Stimulated activated CD4-positive, alpha-beta T cell treated with anti-CD3 and anti-CD28 coated beads, TNF-alpha, amount 100 ng/mL, for 1 hour (primary cell): Measurements from ENCODE around the gene FBXO44.
A peak's percentile ranks its signal among the peaks of the same experiment; 100 is the strongest.
"Not testable (repeated sequence)": the region's sequence is repeated elsewhere in the genome, so short reads cannot be mapped to it uniquely, and the experiment has no call there.

ENCODE experiments used
- DNase-seq, 3 donors: peaks; one replicate each; pipeline ENCODE4 v3.0.0-alpha.2; 2020; ENCODE audit warnings: low read depth in 3 of 3, low spot score in 1 of 3

Gene FBXO44, protein sequence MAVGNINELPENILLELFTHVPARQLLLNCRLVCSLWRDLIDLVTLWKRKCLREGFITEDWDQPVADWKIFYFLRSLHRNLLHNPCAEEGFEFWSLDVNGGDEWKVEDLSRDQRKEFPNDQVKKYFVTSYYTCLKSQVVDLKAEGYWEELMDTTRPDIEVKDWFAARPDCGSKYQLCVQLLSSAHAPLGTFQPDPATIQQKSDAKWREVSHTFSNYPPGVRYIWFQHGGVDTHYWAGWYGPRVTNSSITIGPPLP

DNA sequence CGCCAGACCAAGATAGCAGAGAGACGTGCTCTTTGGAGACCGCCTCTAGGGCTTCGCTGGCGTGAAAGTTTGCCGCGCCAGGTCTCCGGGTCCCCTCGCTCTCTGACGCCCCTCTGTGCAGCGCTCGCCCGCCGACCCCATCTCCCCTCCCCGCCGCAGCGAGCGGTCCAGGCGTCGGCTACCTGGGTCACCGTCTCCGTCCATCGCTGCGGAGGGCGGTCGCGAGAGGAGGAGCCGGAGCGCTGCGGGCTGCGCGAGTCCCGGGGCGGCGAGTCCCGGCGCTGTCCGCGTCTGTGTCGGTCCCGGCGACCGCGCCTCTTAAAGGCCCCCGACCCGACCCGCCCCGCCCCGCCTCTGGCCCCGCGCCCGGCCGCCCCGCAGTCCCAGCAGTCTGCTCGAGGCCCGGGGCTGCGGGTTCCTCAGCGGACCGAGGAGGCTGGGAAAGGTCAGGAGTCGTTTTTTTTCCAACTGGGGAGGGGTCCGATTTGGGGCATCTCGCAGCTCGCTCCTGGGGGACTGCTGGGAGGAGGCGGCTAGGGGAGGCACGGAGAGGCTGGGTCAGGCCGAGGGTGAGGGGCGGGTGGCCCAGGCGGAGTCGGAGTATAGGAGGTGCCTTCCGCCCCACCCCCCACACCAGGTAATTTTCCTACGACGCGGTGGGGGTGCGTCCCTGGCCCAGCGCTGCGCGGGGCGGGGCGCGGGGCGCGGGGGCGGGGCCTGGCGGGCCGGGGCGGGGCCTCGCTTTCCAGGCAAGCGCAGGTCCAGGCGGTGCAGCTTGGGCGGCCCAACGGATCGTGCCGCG, at the start of gene FBXO44, which contains the start of gene FBXO2:
FBXO44 (plus strand) TSS at position 741 of the 802 bp plus-strand sequence. CDS start 959 bp downstream, outside the sequence.
FBXO2 (minus strand) TSS at position 293 of the 802 bp plus-strand sequence; CDS start at position 204, 89 bp downstream.
- peak; percentile 52 to 63 (median 56) for DNase-seq

DNA sequence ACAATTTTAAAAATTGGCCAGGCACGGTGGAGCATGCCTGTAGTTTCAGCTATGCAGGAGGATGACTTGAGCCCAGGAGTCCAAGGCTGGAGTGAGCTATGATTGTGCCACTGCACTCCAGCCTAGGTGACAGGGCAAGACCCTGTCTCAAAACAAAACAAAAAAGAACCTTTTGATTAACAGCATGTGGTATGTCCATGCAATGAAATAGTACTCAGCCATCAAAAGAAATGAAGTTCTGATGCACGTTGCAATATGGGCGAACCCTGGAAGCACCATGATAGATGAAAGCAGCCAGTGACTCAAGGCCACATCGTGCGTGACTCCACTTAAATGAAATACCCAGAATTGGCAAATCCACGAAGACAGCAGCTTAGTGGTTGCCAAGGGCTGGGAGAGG, 47.9 kb upstream of the FBXO44 start:
- DNase-seq = no peak

DNA sequence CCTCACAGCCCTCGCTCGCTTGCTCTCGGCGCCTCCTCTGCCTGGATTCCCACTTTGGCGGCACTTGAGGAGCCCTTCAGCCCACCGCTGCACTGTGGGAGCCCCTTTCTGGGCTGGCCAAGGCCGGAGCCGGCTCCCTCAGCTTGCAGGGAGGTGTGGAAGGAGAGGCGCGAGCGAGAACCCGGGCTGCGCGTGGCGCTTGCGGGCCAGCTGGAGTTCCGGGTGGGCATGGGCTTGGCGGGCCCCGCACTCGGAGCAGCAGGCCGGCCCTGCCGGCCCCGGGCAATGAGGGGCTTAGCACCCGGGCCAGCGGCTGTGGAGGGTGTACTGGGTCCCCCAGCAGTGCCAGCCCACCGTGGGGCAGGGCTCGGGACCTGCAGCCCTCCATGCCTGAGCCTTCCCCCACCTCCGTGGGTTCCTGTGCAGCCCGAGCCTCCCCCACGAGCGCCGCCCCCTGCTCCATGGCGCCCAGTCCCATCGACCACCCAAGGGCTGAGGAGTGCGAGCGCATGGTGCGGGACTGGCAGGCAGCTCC, 46.0 kb upstream of the FBXO44 start:
- DNase-seq = not testable (repeated sequence)

DNA sequence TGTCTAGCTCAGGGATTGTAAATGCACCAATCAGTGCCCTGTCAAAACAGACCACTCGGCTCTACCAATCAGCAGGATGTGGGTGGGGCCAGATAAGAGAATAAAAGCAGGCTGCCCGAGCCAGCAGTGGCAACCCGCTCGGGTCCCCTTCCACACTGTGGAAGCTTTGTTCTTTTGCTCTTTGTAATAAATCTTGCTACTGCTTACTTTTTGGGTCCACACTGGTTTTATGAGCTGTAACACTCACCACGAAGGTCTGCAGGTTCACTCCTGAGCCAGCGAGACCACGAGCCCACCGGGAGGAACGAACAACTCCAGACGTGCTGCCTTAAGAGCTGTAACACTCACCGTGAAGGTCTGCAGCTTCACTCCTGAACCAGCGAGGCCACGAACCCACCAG, 45.3 kb upstream of the FBXO44 start:
- DNase-seq = not testable (repeated sequence)

DNA sequence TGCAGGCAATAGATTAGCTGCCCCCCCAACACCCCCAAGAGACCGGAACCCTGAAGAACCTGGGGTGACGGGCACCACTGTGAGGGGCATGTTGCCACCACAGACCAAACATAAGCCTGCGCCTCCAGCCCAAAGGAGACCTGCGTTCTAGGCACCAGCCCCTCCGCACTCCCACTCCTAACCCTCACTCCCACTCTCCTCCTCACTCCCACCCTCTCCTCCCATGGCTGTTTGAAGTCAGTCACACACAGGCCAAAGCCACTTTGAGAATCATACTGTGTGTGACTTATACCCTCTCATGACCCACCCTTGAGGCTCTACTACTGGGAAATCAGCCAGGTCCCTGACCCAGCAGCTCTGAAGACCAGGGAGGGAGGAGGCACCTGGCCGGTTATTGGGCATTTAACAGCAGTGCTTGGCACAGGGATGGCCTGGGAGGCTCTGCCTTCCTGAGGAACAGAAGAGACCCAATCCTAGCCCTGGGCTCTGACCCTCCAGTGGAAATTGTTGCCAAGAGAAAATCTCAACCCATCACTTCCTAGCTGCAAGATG, 44.0 kb upstream of the FBXO44 start:
- DNase-seq = no peak

DNA sequence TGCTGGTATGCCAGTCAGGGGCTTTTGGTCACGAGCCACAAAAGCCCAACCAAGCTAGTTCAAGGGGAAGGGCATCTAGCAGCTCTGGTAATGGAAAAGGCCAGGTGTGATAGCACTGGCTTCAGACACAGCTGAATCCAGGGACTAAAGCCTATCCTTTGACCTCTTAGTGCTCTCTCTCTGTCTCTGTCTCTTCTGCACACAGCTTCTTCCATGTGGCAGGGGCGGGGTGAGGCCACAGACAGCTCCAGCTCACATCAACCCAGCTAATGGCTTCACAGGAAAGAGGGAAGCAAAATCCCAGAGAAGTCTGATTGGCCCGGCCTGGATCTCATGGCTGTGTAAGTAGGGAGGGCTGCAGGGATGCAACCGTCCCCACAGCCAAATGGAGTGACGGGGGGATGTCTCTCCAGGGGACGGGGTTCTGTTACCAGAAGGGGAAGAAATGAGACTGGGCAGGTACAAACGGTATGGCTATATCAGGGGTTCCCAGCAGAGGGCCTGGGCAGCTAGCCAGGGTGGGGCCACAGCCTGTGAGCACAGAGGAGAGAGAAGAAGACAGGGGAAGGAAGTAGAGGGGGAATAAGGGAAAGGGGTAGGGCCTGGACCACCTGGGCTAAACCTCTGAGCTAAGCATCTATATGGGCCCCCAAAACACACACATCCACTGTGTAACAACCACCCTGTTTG, 42.9 kb upstream of the FBXO44 start:
- no peak for DNase-seq

DNA sequence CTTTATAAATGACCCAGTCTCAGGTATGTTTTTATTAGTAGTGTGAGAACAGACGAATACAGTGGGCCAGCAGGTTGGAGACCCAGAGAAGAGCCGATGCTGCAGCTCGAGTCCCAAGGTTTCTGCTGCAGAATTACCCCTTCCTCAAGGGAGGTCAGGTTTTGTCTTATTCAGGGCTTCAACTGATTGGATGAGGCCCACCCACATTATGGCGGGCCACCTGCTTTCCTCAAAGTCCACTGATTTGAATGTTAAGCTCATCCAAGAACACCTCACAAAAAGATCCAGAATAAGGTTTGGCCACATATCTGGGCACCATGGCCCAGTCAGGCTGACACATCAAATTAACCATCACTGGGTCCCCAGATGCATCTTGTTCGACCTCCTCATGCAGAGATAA, 41.3 kb upstream of the FBXO44 start:
- DNase-seq = no peak

DNA sequence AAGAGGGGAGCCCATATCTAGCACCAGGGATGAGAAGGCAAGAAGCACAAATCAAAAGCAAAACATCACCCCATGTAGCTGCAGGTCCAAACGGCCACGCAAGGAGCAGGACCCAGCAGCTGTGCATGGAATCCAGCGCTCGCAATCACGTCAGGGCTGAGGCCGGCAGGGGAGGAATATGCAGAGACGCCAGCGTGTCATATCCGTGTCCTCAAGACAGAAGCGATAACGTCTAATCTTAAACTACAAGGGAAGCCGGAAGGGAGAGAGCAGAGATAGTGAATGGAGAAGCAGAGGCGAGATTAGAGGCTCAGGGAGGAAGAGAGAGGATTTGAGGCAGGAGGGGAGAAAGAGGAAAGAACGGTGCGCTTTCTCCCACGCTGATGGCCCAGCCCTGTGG, 39.6 kb upstream of the FBXO44 start:
- no peak for DNase-seq

DNA sequence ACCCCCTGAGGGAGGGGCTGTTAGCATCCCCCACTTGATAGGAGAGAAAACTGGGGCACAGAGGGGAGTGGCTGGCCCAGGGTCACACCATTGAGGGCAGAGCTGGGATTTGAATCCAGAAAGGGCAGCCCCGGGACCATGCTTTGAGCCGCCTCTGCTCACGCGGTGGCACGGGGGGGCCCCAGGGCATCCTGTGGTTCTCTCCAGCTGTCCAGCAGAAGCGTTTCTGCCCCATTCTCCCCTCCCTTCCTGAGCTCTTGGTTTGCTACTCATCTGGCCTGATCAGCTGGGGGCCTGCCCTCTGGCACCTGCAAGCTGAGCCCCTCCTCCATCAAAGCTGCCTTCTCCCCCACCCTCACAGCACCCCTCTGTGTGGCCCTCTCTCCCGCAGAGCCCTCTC, 37.9 kb upstream of the FBXO44 start:
- no peak for DNase-seq

DNA sequence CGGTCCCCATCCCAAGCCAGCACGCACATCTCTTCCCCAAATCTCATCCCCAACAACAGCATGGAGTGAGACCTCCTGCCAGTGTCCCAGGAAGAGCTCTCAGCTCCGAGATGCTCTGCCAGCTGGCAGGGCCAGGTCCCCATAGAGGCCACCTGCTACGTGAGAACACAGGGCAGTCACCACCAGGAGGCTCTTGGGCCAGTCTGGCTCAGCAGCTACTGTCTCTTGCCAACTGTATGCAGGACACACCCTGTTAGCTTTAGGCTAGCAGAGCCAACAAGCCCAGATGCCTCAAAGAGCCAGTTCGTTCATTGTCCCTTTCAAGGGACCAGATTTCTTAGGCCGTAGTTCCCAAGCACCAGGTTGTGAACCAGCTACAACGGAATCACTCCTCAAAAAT, 37.4 kb upstream of the FBXO44 start:
- no peak for DNase-seq

DNA sequence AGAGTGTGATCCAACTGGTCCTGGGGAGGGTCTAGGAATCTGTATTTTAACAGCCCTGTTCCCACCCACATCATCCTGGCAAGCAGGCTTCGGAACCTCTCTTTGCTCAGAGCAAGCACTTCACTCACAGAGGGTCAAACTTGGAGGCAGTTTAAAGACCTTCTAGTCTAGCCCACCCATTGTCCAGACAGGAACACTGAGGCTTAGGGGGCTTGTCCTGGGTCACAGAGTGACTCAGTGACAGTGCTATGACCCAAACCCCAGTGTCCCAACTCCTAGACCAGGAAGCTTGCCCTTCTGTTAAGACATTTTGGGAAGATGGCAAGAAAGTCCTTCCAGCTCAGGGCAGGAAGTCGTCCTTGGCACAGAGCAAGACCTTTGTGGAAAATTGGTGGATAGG, 36.9 kb upstream of the FBXO44 start:
- DNase-seq = no peak

DNA sequence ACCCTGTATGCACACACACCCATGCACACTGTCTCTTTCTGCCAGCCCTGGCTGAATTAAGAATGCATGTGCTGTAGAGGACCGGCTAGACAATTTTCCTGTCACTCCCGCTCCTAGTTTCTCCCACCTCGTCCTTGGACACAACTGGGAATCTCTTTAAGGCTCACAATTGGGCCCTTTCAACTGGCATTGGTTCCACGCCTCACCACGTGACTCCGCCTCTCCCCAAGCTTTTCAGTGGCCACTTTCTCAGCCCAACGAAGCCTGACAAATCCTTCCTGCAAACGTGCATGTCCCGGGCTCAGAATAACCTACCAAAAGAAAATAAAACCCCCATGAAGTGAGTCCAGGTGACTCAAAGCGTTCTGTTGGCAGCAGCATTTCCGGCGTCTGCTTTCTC, 34.3 kb upstream of the FBXO44 start:
- no peak for DNase-seq

DNA sequence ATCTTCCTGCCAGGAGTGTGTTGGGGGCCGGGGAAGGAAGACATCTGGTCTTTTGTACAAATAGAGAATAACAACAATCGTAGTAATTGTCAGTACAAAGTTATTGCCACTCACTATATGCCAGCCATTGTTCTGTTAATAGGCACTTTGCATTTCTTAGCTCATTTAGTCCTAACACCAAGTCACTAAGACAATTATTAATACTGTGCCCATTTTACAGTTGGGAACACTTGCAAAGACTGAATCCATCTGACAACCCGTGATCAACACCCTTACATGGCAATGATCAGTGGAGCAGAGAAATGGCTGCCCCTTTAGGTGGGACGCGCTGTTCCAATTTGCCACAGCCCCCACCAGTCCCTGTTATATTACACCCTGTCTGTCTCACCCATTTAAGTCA, 33.8 kb upstream of the FBXO44 start:
- no peak for DNase-seq

DNA sequence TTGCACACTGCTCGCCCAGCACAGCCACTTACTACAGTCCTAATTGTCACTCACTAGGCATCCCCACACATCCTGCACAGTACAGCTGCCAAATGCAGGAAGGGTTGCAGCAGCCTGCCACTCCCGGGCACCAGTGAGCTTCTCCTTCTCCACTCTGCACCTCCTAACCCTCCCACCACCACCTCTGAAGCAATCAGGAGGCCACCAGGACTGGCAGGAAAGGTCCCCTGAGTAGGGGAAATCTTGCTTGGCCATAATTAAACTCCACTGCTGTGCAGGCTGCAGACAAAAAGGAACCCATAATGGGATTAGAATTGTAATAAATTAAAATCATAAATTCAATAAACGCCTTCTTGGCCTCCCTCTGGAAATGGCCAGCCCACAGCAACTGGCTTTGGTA, 32.3 kb upstream of the FBXO44 start:
- no peak for DNase-seq

DNA sequence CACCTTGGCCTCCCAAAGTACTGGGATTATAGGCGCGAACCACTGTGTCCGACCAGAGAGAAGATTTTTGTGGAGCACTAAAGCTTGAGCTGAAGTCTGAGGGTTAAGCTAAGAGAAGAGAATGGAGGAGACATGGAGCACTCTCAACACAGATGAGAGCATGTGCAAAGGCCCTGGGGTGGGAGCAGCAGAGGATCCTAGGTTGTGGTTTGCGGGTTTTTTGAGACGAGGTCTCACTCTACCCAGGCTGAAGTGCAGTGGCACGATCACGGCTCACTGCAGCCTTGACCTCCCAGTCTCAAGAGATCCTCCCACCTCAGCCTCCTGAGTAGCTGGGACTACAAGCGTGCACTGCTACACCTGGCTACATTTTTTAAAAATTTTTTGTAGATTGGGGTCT, 31.0 kb upstream of the FBXO44 start:
- DNase-seq = no peak

DNA sequence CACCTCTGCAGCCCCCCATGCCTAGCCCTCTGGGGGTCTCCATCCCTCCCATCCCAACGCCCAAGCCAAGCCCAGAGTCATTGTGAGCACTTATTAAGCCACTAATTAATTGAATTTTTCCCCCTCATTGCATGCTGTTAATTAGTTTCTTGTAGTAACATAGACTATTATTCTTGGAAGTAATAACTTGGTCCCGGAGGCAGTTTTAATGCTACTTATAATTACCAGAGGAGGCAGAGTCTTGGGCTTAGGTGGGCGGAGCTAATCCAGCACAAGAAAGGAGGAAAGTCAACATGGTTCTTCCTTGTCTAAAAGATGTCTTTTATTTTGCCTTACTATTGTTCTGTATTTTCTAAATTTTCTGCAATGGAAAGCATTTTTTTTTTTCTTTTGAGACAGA, 28.1 kb upstream of the FBXO44 start:
- no peak for DNase-seq

DNA sequence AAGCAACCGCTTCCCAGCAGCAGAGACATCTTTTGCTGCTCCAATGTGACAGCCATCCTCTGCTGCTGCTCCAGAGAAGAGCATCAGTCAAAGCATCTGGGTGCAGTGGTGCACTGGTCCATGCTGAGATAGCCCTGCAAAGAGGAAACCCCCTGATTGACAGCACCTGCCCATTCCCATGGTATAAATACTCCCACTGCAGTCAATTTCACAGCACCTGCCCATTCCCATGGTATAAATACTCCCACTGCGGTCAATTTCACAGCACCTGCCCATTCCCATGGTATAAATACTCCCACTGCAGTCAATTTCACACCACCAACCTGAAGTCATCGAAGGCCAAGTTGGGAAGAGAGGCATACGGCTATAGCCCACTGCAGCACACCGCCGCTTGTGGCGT, 25.9 kb upstream of the FBXO44 start:
- DNase-seq = no peak

DNA sequence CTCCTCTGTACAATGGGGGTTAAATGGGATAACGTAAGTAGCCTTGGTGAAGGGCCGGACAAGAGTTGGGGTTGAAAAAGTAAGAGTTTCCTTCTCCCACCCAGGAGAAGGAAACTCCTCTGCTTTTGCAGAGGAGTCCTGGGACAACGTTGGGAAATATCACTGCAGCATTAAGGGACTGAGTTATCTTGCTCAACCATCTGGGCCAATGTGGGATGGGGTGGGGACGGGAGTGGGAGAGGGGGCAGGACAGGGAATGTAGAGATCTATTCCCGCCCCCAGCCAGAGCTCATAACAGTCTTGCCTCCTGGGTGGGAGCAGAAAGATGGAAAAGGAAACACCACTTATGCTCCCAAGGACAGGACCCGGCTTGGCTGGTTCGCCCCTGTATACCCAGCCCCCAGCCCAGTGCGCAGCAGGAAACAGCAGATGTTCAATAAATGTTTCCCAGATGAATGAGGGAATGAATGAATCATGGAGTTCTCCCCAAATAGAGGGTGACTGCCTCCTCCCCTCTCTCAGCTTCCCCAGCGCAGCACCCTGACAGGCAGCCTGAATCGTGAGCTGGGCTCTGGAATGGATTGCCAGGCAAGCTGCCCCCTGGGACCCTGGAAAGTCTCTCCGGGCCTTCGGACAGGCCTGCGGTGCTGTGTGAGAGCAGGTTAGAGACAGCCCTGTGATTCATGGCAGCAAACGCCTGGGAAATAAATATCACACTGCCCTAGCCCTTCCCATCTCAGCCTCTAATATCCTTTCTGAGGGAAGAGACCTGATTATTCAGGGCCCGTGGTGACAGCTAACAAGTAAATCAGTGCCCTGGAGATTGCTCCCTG, 25.3 kb upstream of the FBXO44 start:
- DNase-seq = no peak

DNA sequence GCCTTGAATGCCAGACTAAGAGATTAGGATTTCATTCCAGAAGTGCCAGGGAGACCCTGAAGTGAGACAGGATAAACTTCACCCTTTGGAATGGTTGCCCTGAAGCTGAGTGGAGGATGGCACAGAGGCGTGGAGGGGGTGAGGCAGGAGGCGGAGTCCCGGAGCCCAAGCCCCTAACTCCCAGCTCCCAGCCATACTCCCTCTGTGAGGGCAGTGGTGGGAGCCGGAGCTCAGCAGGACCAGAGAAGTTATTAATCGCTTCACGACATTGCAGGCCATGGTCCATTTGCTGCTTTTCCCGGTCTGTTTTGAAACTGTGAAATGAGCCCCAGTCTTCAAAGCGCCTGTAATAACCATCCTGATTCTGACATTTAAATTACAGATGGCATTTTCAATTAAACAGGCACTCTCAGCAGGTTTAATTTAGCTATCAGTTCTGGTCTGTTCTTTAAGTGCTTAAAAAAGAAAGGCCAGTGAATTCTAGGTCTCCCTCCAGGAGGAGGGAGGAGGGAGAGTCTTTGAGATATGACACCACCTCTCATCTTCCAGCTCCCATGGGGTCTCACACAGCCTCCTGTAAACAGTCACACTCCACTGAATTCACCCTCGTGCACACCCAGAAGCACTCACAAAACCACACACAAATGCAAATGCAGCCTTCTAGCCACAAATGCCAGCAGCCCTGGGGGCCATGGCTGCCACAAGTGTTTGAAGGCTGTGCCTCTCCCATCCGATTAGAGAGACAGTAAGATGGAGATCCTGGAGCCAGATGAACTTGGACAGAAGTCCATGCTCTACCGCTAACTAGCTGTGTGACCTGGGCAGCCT, 20.1 kb upstream of the FBXO44 start:
- no peak for DNase-seq

DNA sequence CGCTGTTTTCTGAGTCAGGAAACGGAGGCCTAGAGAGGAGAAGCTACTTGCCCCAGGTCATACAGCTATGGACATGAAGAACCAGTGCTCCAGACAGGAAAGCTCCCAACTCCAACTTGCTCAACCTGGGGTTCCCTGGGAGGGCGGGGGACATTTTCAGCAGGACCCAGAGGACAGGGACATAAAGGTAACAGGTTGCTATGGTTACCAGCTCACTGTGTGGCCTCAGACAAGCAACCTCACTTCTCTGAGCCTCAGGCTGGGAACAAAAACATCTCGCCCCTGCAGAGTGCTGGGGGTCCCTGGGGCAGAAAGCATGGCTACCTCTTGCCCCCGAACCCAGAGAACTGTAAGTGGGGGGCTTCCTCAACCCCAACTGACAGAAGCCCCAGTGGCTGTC, 16.6 kb upstream of the FBXO44 start:
- no peak for DNase-seq
